Stimulated activated naive CD8-positive, alpha-beta T cell treated with anti-CD3 and anti-CD28 coated beads, Interleukin-15, amount 100 ng/mL, for 72 hours (primary cell): ENCODE measurements around the gene MYO10.
A peak's percentile ranks its signal among the peaks of the same experiment; 100 is the strongest.
"Not testable (repeated sequence)": the region's sequence is repeated elsewhere in the genome, so short reads cannot be mapped to it uniquely, and the experiment has no call there.

Source experiments
- ATAC-seq: fragments of 150-1000 bp; cut with Tn5 transposase; 2 replicates; pipeline ENCODE4 v1.10.0; 2021; ENCODE audit warnings: mild to moderate bottlenecking, moderate library complexity
- DNase-seq, 2 donors: peaks; one replicate each; pipeline ENCODE4 v3.0.0; 2021 to 2022
- H3K27ac Mint-ChIP-seq, 2 donors: one replicate each; pipeline ENCODE4 v1.8.0; 2022; ENCODE audit warnings: mild to moderate bottlenecking in 2 of 2, mixed read lengths in 2 of 2, moderate library complexity in 2 of 2
- H3K27me3 Mint-ChIP-seq: one replicate; pipeline ENCODE4 v1.8.0; 2022; ENCODE audit warnings: mixed read lengths
- H3K4me1 Mint-ChIP-seq: one replicate; pipeline ENCODE4 v1.8.0; 2022; ENCODE audit warnings: mild to moderate bottlenecking, mixed read lengths
- H3K4me3 Mint-ChIP-seq, 2 donors: one replicate each; pipeline ENCODE4 v1.8.0; 2022; ENCODE audit warnings: mild to moderate bottlenecking in 2 of 2, mixed read lengths in 2 of 2, moderate library complexity in 1 of 2
- H3K9me3 Mint-ChIP-seq, 2 donors: one replicate each; pipeline ENCODE4 v1.8.0; 2022; ENCODE audit warnings: mixed read lengths in 2 of 2

Gene MYO10

DNA sequence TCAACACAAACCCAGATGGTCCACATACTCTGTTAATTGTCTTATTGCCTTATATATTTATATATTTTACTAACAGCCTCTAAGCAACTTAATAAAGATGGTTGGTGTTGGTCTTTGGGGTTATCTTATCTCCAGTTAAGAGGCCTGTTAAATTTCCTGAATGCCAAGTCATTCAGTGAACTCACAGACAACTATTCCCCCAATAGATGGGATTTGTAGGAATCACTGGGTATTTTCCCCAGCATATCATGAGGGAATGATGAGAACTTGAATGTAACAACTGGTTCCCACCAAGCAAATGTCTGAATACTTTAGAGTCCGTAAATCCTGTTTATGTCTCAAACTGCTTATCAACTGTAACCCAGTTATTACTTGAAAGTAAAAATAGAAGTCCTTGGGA is 276.6 kb downstream of the MYO10 start:
- no peaks in the 10 kb centered on the region for H3K27me3 Mint-ChIP-seq
- no peak overlapping the region for H3K27ac Mint-ChIP-seq
- ATAC-seq, result no peak
- H3K4me3 Mint-ChIP-seq, result no peak overlapping the region
- H3K4me1 Mint-ChIP-seq, result no peaks in the 10 kb centered on the region
- no peak for DNase-seq
- H3K9me3 Mint-ChIP-seq, result peaks cover 0 to 5% of the 10 kb centered on the region in 2 donors

DNA sequence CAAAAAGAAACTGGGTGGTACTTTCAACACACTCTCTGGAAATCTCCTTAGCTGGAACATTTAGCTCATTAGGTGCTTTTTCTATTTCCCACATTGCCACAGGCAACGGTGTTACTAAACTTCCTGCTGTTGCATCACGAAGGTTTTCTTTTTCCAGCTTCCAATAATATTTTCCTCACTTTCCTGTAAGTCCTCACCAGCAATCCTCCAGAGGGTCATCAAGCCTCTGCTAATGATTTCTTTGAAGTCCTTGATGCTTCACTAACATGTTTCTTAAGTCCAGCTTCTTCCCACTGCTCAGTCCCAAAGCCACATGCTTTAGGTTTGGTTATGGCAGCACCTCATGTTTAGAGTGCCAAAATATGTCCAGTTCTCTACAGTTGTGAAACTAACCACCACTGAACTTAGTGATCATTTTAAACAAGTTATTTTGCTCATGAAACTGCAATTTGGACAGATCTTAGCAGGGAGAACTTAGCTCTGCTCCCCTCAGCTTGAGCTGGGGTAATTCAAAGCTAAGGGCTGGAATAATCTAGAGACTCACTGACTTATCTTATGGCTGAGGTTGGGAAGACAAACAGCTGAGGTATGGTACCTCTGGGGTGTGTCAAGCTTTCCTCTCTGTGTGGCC is 279.4 kb downstream of the MYO10 start:
- Mint-ChIP-seq H3K9me3 (peaks cover 0 to 5% of the 10 kb centered on the region in 2 donors), H3K4me1 (no peaks in the 10 kb centered on the region), H3K4me3 (no peak overlapping the region), H3K27me3 (no peaks in the 10 kb centered on the region), H3K27ac (no peak overlapping the region)
- ATAC-seq (no peak), DNase-seq (no peak)

DNA sequence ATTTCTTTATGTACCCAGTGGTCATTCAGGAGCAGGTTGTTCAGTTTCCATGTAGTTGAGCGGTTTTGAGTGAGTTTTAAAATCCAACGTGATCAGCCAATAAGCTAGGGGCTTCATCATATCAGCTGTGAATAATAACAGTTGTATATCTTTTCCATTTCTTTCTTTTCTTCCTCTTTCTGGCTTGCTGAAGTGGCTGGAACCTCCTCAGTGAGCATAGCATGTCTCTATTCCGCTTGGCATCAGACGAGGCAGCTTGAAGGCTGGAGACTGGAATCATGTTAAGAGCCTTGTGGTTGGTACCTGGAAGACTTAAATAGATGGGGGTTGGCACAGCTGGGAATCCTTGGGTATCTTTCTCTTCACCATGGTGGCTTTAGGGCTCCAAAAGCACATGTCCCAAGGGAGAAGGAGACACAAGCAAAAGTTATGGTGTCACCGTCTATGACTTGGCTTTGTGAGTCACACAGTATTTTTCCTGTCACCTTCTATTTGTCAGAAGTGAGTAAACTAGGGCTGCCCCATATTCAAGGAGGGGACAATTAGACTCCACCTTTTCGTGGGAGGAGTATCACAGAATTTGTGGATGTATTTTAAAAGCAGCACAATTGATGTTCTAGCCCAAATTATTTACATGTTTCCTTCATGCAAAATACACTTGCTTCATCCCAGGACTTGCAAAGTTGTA is 281.3 kb downstream of the MYO10 start:
- H3K4me1 Mint-ChIP-seq, result no peaks in the 10 kb centered on the region
- peaks cover 0 to 5% of the 10 kb centered on the region in 2 donors for H3K9me3 Mint-ChIP-seq
- H3K27me3 Mint-ChIP-seq, result no peaks in the 10 kb centered on the region
- H3K27ac Mint-ChIP-seq, result no peak overlapping the region
- ATAC-seq (peak; percentile 74), DNase-seq (no peak)
- no peak overlapping the region for H3K4me3 Mint-ChIP-seq

DNA sequence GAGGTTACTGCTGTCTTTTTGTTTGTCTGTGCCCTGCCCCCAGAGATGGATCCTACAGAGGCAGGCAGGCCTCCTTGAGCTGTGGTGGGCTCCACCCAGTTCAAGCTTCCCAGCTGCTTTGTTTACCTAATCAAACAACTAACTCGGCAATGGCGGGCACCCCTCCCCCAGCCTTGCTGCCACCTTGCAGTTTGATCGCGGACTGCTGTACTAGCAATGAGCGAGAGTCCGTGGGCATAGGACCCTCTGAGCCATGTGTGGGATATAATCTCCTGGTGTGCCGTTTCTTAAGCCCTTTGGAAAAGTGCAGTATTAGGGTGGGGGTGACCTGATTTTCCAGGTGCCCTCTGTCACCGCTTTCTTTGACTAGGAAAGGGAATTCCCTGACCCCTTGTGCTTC is 287.3 kb downstream of the MYO10 start:
- H3K9me3 Mint-ChIP-seq, result peaks cover 8 to 18% of the 10 kb centered on the region in 2 donors
- H3K4me1 Mint-ChIP-seq, H3K4me3 Mint-ChIP-seq, DNase-seq, ATAC-seq, H3K27me3 Mint-ChIP-seq, H3K27ac Mint-ChIP-seq: not testable (repeated sequence)

DNA sequence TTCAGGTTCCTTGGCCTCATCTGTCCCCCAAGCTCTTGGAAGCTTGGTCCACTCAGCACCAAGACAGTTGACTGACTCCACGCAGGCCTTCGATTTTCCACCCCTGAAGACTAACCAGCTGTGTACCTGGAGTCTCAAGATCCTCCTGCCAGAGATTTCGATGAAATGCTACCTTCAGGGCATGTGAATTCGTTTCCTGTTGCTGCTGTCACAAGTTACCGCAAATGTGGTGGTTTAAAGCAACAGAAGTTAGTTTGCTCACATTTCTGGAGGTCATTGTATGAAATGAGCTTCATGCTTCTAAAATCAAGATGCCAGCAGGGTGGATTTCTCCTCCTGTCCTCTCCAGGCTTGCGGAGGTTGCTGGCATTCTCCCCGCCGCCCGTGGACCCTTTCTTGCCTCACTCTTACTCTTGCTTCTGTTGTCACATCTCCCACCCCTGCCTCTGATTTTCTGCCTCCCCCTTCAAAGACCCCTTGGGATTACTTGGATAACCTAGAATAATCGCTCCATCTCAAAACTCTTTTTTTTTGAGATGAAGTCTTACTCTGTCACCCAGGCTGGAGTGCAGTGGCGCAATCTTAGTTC is 291.7 kb downstream of the MYO10 start:
- Mint-ChIP-seq H3K4me1 (peaks cover 8% of the 10 kb centered on the region), H3K9me3 (peaks cover 8 to 18% of the 10 kb centered on the region in 2 donors), H3K4me3 (no peak overlapping the region), H3K27ac (peak overlapping the region in 1 of 2 donors; percentile 4), H3K27me3 (no peaks in the 10 kb centered on the region)
- DNase-seq, result no peak
- ATAC-seq, result no peak

DNA sequence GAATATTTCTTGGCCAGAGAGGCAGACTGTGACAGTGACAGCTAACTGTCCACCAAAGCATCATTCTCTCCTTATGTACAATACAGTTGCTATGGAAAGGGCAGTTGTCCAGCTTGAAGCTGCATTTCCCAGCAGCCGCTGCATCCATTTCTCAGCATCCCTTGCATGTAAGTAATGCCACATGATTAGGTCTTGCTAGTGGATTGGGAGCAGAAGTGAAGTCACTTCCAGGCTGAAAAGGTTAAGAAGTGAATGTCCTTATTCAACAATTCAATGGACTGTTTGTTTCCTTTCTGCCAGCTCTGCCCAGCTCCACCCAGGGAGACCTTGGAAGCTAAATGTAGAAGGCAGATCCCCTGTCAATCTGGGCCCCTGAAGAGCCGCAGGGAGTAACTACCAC is 293.2 kb downstream of the MYO10 start:
- DNase-seq (no peak), ATAC-seq (no peak)
- Mint-ChIP-seq H3K4me1 (peaks cover 8% of the 10 kb centered on the region), H3K27me3 (no peaks in the 10 kb centered on the region), H3K4me3 (no peak overlapping the region), H3K27ac (no peak overlapping the region), H3K9me3 (peaks cover 8 to 15% of the 10 kb centered on the region in 2 donors)

DNA sequence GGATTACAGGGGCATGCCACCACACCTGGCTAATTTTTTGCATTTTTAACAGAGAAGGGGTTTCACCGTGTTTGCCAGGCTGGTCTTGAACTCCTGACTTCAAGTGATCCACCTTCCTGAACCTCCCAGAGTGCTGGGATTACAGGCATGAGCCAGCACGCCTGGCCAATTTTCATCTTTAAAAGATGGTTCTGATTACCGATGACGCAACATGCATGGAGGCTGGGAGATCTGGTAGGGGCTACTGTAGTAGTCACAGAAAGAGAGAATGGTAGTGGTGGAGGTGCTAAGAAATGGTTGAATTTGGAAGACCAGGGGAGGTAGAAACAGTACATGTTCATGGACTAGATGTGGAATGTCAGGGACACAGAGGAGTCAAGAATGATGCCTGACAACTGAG is 296.9 kb downstream of the MYO10 start:
- no peak overlapping the region for H3K4me3 Mint-ChIP-seq
- H3K27ac Mint-ChIP-seq, result no peak overlapping the region
- no peaks in the 10 kb centered on the region for H3K27me3 Mint-ChIP-seq
- DNase-seq (no peak), ATAC-seq (no peak)
- H3K4me1 Mint-ChIP-seq, result peaks cover 2% of the 10 kb centered on the region
- peaks cover 6 to 14% of the 10 kb centered on the region in 2 donors for H3K9me3 Mint-ChIP-seq

DNA sequence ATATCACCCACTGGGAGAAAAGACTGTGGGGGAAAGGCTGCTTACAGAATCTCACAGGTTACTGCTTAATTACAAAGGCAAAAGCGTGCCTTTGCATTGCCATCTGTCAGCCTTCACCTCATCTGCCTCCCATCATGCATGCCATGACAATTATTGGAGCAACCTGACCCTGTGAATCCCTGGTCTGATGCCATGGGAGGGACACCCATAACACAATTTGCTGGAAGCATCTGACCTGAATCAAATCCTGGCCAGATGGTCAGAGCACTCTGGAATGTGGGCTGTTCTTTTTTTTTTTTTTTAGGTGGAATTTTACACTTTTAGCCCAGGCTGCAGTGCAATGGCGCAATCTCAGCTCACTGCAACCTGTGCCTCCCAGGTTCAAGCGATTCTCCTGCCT is 307.7 kb downstream of the MYO10 start:
- no peak overlapping the region for H3K4me3 Mint-ChIP-seq
- H3K4me1 Mint-ChIP-seq, result peaks cover 63% of the 10 kb centered on the region
- DNase-seq (no peak), ATAC-seq (no peak)
- peaks cover 0 to 7% of the 10 kb centered on the region in 2 donors for H3K9me3 Mint-ChIP-seq
- H3K27ac Mint-ChIP-seq, result no peak overlapping the region
- H3K27me3 Mint-ChIP-seq, result no peaks in the 10 kb centered on the region

DNA sequence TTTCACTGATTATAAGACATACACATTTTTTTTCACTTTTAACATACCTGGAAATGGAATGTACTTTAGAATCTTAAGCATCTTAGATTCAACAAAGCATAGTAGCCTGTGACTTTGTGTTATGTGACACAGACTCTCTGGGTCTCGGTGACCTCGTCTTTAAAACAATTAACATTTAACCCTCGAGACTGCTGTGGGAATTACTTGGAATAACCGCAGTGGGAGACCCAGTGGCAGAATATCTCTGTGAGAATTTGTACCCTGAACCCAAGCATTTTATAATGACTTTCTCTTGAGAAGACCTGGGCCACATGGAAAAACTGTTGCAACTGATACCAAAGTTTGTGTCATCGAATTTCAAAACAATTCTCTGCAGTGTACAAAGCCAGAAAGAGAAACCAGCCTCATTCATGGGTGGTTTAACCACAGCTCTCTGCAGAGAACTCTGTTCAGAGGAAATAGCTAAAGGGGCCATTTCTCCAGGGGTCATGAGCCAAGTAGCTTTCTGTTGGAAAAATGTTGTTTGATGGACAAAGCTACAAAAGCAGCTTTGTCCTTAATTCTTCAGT is 309.3 kb downstream of the MYO10 start:
- H3K9me3 Mint-ChIP-seq, result peaks cover 0 to 7% of the 10 kb centered on the region in 2 donors
- H3K27me3 Mint-ChIP-seq, result no peaks in the 10 kb centered on the region
- peak overlapping the region; percentile 30 to 34 for H3K4me3 Mint-ChIP-seq
- H3K27ac Mint-ChIP-seq, result peak overlapping the region; percentile 90 to 98
- DNase-seq (peak; percentile 42 to 54), ATAC-seq (peak; percentile 91)
- peaks cover 63% of the 10 kb centered on the region for H3K4me1 Mint-ChIP-seq

DNA sequence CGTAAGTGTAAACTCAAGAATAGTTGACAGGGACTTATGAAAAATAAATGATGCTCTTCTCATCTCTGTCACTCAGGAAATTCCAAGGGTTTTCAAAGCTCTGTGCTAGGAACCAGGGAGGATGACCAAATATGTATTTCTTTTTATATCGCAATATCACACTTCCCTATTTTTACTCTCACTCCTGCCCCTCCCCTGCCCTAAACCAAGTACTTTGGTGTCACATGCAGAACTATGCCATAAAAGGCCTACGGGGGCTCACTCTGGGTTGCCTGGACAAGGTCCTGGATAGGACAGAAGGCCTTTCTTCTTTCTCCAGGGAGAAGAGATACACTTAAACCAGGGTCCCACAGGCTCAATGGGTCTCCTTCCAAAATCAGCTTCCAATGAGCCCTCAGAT is 311.0 kb downstream of the MYO10 start:
- DNase-seq (no peak), ATAC-seq (no peak)
- H3K9me3 Mint-ChIP-seq, result no peaks in the 10 kb centered on the region
- no peaks in the 10 kb centered on the region for H3K27me3 Mint-ChIP-seq
- peaks cover 62% of the 10 kb centered on the region for H3K4me1 Mint-ChIP-seq
- no peak overlapping the region for H3K27ac Mint-ChIP-seq
- H3K4me3 Mint-ChIP-seq, result no peak overlapping the region

DNA sequence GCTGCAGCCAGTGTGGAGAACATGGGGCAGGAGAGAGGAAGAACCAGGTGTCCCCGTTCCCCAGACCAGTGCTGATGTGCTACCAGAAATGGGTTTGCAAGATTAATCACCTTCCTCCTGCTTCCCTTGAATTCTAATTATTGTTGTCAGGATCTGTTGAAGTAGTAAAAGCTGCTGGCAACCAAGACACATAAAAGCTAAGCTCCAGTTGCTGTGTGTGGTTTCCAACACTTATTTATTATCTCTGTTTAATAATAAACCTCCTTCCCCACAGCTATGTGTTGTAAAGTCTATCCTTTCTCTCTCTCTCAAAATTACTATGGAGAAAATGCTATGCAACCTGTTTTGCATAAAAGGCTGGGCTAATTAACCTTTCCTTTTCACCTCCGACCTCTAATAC is 317.0 kb downstream of the MYO10 start:
- Mint-ChIP-seq H3K4me3 (no peak overlapping the region), H3K27me3 (no peaks in the 10 kb centered on the region), H3K9me3 (no peaks in the 10 kb centered on the region), H3K4me1 (peaks cover 19% of the 10 kb centered on the region), H3K27ac (no peak overlapping the region)
- ATAC-seq (no peak), DNase-seq (no peak)

DNA sequence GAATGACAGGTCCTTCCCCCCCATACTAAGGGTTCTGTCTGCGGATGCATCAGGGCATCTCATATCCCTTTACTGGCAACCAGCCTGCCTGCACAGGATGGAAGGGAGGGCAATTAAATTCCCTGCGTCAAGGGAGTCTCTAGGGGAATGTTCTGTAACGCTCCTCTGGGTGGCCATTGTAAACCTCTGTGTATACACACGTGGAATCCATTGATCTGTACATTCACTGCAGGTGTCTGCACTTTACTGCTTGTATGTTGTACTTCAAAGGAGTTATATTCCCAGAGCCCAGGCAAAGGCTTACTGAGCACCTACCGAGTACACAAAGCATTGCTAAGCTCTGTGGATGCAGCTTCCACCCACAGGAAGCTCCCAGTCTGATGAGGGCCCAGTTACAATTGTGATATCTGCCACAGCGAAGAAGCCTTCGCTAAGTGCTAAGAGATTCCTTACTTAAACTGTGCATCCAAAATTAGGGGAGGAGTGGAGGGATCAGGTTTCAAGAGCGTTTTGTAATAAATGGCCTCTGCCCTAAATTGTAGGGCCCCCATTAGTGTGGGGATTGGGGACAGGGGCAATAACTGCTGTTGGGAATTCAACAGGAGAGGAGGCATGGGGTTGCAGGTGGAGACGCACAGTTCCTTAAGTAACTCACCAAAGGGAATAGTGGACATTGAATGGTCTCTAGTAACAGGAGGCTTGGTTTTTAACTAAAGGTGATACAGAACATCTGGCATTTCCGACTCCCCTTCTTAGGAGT is 317.8 kb downstream of the MYO10 start:
- ATAC-seq (no peak), DNase-seq (no peak)
- no peak overlapping the region for H3K27ac Mint-ChIP-seq
- no peaks in the 10 kb centered on the region for H3K27me3 Mint-ChIP-seq
- no peak overlapping the region for H3K4me3 Mint-ChIP-seq
- peaks cover 27% of the 10 kb centered on the region for H3K4me1 Mint-ChIP-seq
- H3K9me3 Mint-ChIP-seq, result no peaks in the 10 kb centered on the region

DNA sequence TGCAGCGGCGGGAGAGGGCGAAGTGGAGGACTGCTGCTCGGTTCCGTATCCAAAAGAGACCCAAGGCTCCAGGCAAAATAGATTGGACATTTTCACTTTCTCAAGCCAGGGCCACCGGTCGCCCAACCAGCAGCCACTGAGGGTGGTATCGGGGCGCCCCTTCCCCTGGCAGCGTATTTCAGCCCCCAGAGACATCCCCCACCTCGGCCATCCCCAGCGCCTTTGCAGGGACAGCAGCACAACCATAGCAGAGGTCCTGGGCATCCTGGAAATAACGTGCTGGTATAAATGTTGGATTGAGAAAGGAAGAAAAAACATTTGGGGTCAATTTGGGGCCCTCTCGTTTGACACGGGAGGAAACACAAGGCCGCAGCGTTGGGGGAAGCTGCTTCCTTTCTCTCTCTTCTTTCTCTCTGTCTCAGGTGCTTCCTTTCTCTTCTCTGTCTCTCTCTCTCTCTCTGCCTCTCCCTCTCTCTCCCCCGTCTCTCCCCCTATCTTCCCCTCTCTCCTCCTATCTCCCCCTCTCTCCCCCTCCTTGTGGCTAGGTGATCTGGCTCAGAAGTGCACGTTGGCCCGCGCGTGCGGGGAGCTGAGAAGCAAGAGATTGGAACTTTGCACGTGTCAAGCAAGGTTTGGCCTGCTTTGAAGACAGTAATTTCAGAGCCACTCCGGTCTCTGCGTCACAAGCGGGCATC is 318.7 kb downstream of the MYO10 start:
- peak; percentile 38 for ATAC-seq
- DNase-seq, result peak; percentile 30 to 63
- Mint-ChIP-seq H3K27ac (no peak overlapping the region), H3K9me3 (no peaks in the 10 kb centered on the region), H3K27me3 (no peaks in the 10 kb centered on the region), H3K4me1 (peaks cover 36% of the 10 kb centered on the region), H3K4me3 (no peak overlapping the region)

DNA sequence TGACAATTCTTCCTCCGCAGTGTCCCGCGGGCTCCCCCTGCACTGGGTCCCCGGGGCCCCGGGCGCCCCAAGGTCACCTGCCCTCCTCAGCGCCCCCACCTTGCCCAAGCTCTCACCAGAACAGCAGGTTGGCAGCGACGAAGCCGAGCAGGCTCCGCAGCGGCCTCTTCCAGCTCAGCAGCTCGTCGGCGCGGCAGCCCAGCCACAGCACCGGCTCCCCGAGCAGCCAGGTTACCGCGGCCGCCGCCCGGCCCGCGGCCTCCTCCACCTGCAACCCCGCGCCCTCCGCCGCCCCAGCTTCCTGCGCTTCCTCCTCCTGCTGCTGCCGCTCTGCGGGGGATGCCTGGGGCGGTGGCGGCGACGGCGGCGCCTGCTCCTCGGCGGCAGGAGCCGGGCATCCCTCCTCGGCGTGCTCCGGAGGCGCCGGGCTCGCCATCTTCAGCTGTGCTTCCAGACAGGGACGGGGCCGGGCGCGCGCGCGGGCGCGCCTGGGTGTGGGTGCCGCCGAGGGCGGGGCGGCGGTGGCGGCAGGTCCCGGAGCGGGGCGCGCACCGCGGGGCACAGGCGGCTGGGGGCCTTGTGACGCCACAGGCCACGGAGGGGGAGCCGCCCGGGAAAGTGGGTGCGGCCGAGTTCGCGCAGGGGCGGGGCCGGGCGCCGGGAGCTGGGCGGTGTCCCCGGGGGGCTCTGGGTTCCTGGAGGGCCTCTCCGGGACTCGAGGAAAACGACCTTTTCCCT is 319.4 kb downstream of the MYO10 start, which contains the start of gene RETREG1:
Gene RETREG1, minus strand, starts transcription at position 462 of the 738 bp plus-strand sequence. Its CDS starts 26 bp downstream, at position 436.
- H3K9me3 Mint-ChIP-seq, result no peaks in the 10 kb centered on the region
- peaks cover 44% of the 10 kb centered on the region for H3K4me1 Mint-ChIP-seq
- no peaks in the 10 kb centered on the region for H3K27me3 Mint-ChIP-seq
- peak; percentile 84 for ATAC-seq
- H3K4me3 Mint-ChIP-seq, result no peak within 1 kb of the TSS
- H3K27ac Mint-ChIP-seq, result peak within 1 kb of the TSS; percentile 96 to 98
- peak; percentile 82 to 84 for DNase-seq
